KMS-11 (cell line): Measurements from ENCODE around the gene PPP1R15B.

Experiments
- H2AFZ ChIP-seq: fragments of 200-600 bp; sonication (generic); 2 replicates; pipeline ENCODE4 v1.6.1; 2016; ENCODE audit warnings: antibody characterized with exemption, mixed run types, low read depth
- H3K27ac ChIP-seq: fragments of 200-600 bp; sonication (generic); 2 replicates; pipeline ENCODE4 v1.6.1; 2016; ENCODE audit warnings: mild to moderate bottlenecking, mixed run types
- H3K27me3 ChIP-seq: fragments of 200-600 bp; sonication (generic); 2 replicates; pipeline ENCODE4 v1.6.1; 2017; ENCODE audit warnings: mild to moderate bottlenecking, low read depth, mixed run types, moderate library complexity; ENCODE audit not compliant: insufficient read depth
- H3K36me3 ChIP-seq: fragments of 200-600 bp; sonication (generic); 2 replicates; pipeline ENCODE4 v1.6.1; 2017; ENCODE audit warnings: mild to moderate bottlenecking, mixed run types; ENCODE audit not compliant: insufficient read depth
- H3K4me1 ChIP-seq: fragments of 200-600 bp; sonication (generic); 2 replicates; pipeline ENCODE4 v1.6.1; 2016; ENCODE audit warnings: mild to moderate bottlenecking, low read depth, mixed run types; ENCODE audit not compliant: poor library complexity, severe bottlenecking
- H3K4me2 ChIP-seq: fragments of 200-600 bp; sonication (generic); 2 replicates; pipeline ENCODE4 v1.7.0; 2016; ENCODE audit warnings: mild to moderate bottlenecking, mixed run types
- H3K4me3 ChIP-seq: fragments of 200-600 bp; sonication (generic); IDR thresholded peaks from 2 replicates; pipeline ENCODE4 v1.6.1; 2017; ENCODE audit warnings: low read depth, low read length, mixed read lengths; ENCODE audit not compliant: insufficient read depth
- H3K79me2 ChIP-seq: fragments of 200-600 bp; sonication (generic); 2 replicates; pipeline ENCODE4 v1.6.1; 2016; ENCODE audit warnings: low read depth, mixed run types; ENCODE audit not compliant: insufficient read depth
- H3K9ac ChIP-seq: fragments of 200-600 bp; sonication (generic); 2 replicates; pipeline ENCODE4 v1.6.1; 2016; ENCODE audit warnings: mild to moderate bottlenecking, mixed run types
- H4K20me1 ChIP-seq: fragments of 200-600 bp; sonication (generic); 2 replicates; pipeline ENCODE4 v1.6.1; 2016; ENCODE audit warnings: mild to moderate bottlenecking, mixed run types; ENCODE audit not compliant: insufficient read depth
- TF ChIP-seq, protein P1 (sequence below): fragments of 200-600 bp; sonication (generic); conservative IDR thresholded peaks from 2 replicates; pipeline ENCODE4 v1.6.1; 2017; ENCODE audit warnings: low read depth, mild to moderate bottlenecking, antibody characterized with exemption, low read length, moderate library complexity, mixed read lengths

Gene PPP1R15B

DNA sequence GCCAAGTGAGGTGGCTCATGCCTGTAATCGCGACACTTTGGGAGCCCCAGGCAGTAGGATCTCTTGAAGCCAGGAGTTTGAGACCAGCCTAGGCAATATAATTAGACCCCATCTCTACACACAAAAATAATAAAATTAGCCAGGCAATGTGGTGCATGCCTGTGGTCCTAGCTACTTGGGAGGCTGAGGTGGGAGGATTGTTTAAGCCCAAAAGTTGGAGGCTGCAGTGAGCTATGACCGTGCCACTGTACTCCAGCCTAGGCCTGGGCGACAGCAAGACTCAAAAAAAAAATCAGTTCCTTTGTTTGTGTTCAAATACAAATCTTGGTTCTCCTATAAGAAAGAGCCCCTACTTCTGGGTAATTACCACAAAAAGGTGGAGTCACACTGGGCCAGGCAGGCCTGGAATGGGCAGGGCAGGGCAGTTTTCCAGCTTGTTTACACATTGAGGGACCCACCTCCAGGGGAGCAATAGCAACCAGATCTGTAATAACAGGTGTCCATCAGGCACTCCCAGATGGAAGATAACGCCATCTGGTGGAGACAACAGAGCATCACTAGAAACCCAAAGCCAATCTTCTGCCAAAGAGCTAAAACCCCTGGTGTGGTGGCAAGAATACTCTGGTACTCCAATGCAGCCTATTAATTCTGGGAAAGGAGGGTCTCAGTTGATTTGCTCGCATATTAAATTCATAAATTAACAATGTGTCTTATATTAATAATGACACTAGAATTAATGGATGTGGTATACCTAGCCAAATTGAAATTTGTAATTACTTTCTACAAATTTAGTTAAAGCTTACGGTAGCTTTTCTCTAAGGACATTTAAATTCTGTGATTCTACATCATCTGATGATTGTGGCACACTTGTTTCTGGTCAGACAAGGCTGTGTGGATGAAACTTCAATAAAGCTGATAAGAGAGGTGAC, 13.2 kb downstream of the PPP1R15B start:
- Histone ChIP-seq H3K4me1 (peaks cover 4% of the 10 kb centered on the region), H3K4me2 (no peak overlapping the region), H2AFZ (no peak overlapping the region), H3K27ac (peak overlapping the region; percentile 23; the same call in 1 of the 2 replicates), H4K20me1 (peaks cover under 1% of the 10 kb centered on the region; the same call in 1 of the 2 replicates), H3K79me2 (peaks cover 12% of the 10 kb centered on the region; the same call in 1 of the 2 replicates), H3K27me3 (no peaks in the 10 kb centered on the region), H3K9ac (no peak overlapping the region), H3K36me3 (no peaks in the 10 kb centered on the region), H3K4me3 (no peak overlapping the region)
- TF ChIP-seq, protein P1, sequence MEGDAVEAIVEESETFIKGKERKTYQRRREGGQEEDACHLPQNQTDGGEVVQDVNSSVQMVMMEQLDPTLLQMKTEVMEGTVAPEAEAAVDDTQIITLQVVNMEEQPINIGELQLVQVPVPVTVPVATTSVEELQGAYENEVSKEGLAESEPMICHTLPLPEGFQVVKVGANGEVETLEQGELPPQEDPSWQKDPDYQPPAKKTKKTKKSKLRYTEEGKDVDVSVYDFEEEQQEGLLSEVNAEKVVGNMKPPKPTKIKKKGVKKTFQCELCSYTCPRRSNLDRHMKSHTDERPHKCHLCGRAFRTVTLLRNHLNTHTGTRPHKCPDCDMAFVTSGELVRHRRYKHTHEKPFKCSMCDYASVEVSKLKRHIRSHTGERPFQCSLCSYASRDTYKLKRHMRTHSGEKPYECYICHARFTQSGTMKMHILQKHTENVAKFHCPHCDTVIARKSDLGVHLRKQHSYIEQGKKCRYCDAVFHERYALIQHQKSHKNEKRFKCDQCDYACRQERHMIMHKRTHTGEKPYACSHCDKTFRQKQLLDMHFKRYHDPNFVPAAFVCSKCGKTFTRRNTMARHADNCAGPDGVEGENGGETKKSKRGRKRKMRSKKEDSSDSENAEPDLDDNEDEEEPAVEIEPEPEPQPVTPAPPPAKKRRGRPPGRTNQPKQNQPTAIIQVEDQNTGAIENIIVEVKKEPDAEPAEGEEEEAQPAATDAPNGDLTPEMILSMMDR, result peak; percentile 90

GRCh38 chr1:204396015-204396583, 15.5 kb downstream of the PPP1R15B start:
- TF ChIP-seq, protein P1, result no peak

DNA sequence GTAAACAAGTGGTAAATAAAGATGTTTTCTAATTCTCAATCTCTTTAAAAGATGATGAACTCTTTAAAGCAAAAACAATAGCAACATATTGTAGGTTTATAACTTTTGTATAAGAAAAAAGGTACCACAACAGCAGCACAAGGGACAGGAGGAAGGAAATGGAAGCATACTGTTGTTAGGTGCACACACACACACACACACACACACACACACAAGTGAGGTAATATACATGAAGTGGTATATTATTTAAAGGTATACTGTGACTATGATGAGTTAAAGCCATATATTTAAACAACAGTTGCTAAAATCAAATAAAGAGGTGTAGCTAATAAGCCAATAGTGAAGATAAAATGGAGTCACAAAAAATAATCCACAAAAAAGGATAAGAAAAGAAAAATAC, 20.0 kb downstream of the PPP1R15B start:
- Histone ChIP-seq H3K4me2 (no peak overlapping the region), H4K20me1 (no peaks in the 10 kb centered on the region), H3K79me2 (no peaks in the 10 kb centered on the region), H3K4me3 (no peak overlapping the region), H3K9ac (no peak overlapping the region), H3K27ac (no peak overlapping the region), H3K36me3 (no peaks in the 10 kb centered on the region), H3K4me1 (no peaks in the 10 kb centered on the region), H3K27me3 (no peaks in the 10 kb centered on the region), H2AFZ (no peak overlapping the region)
- TF ChIP-seq, protein P1, result no peak

More at GRCh38 chr1:204396015-204396583, 15.5 kb downstream of the PPP1R15B start:
- H3K4me2 ChIP-seq, result no peak overlapping the region
- no peak overlapping the region for H3K9ac ChIP-seq
- no peaks in the 10 kb centered on the region for H3K36me3 ChIP-seq
- H3K27ac ChIP-seq, result no peak overlapping the region
- peaks cover 4% of the 10 kb centered on the region for H3K4me1 ChIP-seq
- H3K79me2 ChIP-seq, result no peaks in the 10 kb centered on the region; the same call in 1 of the 2 replicates
- H2AFZ ChIP-seq, result no peak overlapping the region
- H4K20me1 ChIP-seq, result no peaks in the 10 kb centered on the region
- H3K27me3 ChIP-seq, result no peaks in the 10 kb centered on the region
- H3K4me3 ChIP-seq, result no peak overlapping the region

GRCh38 chr1:204390751-204391466, 20.7 kb downstream of the PPP1R15B start:
- Histone ChIP-seq H3K27ac (no peak overlapping the region), H3K4me2 (no peak overlapping the region), H3K27me3 (no peaks in the 10 kb centered on the region), H3K9ac (no peak overlapping the region), H3K36me3 (no peaks in the 10 kb centered on the region), H2AFZ (no peak overlapping the region), H3K4me3 (no peak overlapping the region), H3K79me2 (no peaks in the 10 kb centered on the region), H3K4me1 (no peaks in the 10 kb centered on the region), H4K20me1 (no peaks in the 10 kb centered on the region)
- TF ChIP-seq, protein P1, result no peak
